Raji (cell line): ENCODE data around the gene CRABP2.

Experiments used
- POLR2A ChIP-seq: IDR thresholded peaks from 2 replicates; pipeline ENCODE4 v1.6.1; 2011; ENCODE audit warnings: low read depth, low read length, control low read depth; ENCODE audit not compliant: insufficient read depth

The CRABP2 gene

DNA sequence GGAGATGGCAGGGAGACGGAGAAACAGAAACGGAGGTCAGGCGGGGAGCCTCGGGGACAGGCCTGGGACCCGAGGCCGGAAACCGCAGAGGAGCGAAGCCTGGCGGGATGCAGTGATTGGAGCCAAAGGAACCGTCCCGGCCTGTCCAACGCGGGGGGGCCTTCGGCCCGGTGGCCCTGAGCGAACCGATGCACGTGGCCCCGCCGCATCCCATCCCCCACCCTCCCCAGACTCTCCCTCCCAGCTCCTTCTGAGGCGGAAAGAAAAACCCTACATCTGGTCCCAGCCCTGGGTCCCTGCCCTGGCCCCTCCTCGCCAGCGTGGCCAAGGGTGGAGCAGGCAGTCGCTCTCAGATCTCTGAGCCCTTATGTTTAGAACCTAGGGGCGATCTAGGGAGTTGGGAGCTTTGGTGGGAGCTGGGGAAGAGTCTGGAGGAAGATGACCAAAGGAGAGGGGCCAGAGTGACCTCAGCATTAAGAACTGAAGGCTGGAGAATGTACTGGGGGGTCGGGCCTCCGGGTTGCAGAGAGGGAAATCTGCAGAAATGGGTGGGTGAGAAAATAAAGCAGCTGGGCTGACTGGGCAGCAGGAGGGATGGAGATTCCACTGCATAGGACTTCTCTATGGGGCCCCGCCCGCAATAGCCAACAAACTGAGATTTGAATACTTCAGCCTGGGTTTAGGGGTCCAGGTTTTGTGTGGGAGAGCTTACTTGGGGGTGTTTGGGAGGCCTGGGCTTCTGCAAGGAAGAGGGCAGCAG lies 1.5 kb upstream of the CRABP2 start:
- TF ChIP-seq POLR2A: no peak

GRCh38 chr1:156705918-156706656 lies 704 bp upstream of the CRABP2 start:
- no peak for TF ChIP-seq POLR2A

DNA sequence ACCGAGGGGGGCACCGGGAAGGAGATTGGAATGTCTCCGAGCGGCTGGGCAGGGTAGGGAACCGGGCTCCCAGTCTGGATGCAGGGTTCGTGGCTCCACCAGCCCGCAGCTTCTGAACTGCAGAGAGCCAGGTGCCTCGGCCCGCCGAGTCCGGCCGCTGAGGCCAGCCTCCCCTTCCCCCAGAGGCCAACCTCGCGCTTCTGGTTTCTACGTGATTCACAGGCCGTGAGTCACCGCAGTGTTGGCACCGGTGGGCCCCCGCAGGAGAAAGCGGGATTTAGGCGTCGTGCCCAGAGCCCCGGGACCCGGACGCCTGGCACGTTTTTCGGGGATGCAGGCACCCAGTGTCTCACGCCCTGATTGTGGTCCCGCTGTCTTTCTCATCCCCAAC lies 458 bp downstream of the CRABP2 start:
- no peak for TF ChIP-seq POLR2A

- no peak for TF ChIP-seq POLR2A
Observed at GRCh38 chr1:156704166-156704711, 1.1 kb downstream of the CRABP2 start.

DNA sequence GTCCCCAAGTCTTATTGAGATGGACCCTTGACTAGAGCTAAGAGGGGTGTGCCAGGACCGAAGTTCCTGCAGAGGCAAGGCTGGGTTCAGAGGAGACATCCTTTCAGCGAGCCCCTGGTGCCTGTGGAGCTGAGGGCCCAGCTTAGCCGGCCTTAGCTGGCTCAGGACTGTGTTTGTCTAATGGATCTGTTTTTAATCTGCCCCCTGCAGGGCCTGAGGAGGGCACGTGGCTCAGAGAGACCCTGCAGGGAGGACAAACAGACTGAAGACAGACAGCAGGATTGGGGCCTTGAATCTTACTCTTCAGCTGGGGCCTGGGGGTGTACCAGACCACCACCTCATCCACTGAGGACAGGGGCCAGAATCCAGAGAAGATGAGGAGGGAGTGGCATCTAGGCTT lies 1.6 kb downstream of the CRABP2 start:
- TF ChIP-seq POLR2A: no peak

DNA sequence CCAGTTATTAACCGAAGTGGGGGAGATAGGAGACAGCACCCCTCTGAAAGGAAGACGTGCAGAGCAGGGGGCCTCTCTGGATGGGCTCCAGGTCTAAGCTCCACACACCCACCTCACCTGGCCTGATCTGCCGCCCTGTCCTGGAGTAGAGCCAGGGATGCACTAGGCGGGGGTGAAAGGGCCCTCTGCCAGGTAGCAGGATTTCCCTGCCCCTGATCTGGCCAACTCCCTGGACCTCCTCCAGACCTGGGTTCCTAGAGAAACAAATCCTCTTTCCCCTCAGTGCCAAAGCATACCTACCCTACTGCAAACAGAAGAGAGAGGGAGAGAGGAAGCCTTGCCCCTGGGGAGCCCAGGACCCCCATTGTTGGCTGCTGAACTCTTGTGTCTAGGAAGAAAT lies 2.0 kb downstream of the CRABP2 start:
- TF ChIP-seq POLR2A: no peak

DNA sequence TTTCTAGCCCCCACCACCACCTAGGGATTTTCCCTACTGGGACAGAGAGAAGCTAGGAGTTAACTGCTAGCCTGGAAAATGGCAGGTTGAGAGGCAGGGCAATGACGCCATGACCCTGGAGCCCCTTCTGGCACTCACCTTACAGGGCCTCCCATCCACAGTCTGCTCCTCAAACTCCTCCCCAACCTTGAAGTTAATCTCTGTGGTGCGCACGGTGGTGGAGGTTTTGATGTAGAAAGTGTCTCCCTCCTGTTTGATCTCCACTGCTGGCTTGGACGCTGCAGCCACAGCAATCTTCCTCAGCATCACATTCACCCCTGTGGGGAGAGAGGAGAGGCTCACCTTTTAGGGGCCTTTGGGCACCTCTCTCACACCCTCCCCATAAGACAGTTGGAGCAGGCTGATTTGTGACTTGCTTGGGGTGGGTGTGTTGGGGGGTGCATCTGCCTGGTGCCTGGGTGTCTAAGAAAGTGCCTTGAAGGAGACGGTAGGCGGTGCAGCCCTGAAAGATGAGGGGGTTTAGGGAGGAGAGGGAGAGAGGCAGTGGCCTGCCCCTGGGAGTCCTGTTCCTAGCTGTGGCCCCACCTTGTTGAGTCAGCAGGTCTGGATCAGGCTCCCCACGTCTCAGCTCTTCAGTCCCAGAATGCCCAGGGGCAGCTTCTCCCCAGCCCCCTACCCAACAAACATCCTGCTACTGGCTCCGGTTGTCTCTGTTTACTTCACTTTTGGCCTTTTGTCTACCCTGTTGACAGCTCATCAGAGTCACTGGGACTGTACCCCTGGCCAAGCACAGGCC lies 4.4 kb downstream of the CRABP2 start:
- TF ChIP-seq POLR2A: no peak

DNA sequence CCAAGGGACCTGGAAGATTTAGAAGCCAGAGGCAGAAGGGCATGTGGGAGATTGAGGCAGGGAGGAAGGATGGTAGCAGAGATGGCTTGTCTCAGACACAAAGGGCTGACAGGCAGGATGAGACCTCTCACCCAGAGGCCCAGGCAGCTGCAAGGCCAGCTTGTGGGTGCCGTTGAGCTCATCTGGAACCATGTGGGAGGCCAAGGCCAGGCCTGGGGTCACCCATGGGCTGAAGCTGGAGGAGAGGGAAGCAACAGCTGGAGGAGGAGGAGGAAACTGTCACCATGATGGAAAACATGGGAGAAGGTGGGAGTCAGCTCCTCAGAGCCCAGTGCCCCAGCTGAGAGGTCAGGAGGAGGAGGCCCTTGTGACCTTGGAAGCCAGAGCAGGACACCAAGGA lies 6.4 kb downstream of the CRABP2 start:
- no peak for TF ChIP-seq POLR2A

DNA sequence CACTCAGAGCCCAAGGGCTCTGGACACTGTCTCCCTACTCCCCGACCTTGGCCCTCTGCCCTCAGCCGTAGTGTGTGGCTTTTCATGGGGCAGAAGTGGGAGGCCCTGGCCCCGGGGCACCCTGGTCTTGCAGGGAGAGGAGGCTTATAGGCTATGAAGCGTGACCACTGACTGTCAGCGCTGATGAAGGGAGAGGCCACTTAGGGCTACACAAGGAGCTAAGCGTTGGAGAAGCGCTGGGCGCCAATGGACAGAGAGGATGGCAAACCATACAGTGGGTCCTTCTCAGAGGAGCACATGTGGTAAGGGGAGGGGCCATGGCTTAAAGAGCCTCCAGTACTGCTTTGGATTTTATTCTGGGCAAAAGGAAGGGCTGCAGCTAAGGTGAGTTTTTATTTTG lies 7.9 kb downstream of the CRABP2 start:
- no peak for TF ChIP-seq POLR2A

- TF ChIP-seq POLR2A: no peak
Observed at GRCh38 chr1:156696755-156697154, 8.6 kb downstream of the CRABP2 start.

- no peak for TF ChIP-seq POLR2A
Observed at GRCh38 chr1:156694690-156694962, 10.8 kb downstream of the CRABP2 start.

- no peak for TF ChIP-seq POLR2A
Observed at GRCh38 chr1:156693848-156694689, 11.3 kb downstream of the CRABP2 start.

DNA sequence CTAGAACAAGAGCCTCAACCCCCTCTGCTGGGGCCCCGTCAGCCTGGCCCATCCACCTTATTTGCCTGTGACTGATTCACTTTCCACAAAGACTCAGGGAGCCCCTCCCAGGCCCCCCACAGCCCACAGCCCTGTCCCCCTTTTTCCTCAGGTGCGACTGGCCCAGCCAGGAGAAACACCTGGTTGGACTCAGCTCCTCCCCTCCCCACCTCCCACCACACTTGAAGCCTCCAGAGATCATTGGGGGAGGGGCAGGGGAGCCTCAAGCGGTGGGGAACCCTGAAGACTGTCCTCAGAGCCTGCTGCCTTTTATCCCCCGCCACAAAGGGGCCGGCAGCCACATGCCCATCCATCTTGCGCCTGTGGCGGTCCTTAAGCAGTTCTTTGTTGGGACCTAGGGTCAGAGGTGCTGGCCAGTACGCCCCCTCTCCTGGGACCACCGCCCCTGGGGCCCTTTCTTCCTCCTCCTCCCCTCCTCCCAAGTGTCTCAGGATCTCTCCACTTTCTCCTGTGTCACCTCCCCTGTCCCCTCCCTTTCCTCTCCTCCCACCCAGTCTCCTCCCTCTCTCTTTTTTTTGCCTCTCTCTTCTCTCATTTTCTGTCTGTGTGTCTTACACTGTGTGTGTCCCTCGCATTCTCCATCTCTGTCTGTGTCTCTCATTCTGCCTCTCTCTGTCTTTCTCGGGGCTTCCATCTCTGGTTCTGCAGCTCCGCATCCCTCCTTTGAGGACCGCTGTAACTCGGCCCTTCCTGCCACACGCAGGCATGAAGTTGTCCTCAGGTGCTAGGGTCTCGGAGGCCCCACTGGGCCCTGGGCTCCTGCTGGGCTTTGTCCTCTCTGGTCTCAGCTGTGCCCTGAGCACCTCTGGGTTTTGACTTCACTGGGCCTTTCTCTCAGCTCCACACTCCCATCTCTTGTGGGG lies 12.2 kb downstream of the CRABP2 start:
- TF ChIP-seq POLR2A: no peak

GRCh38 chr1:156692441-156692924 lies 12.9 kb downstream of the CRABP2 start:
- no peak for TF ChIP-seq POLR2A
